Iris pigment epithelial cell (primary cell): ENCODE measurements around the gene MCC.

Experiments used
- DNase-seq: peaks from one replicate; pipeline ENCODE4 v3.0.0-alpha.2; 2011; ENCODE audit warnings: low read depth

Gene MCC

DNA sequence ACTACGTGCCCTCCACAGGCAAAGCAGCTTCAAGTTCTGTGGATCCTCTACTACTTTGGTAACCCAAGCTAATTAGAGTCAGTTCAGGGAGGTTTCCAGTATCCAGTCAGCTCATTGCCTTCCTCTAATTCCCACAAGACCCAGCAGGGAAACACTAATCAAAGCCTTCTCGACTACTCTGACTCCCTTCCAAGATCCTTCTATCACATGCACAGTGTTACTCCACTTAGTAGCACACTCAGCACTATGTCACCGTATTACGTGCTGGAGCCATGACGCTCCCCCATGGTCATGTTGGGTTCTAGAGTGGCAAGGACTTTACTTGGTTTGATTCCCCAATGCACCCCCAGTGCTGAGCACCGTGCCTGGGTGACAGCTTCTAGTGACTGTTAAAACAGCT, 458.6 kb downstream of the MCC start:
- DNase-seq, result peak; percentile 24

DNA sequence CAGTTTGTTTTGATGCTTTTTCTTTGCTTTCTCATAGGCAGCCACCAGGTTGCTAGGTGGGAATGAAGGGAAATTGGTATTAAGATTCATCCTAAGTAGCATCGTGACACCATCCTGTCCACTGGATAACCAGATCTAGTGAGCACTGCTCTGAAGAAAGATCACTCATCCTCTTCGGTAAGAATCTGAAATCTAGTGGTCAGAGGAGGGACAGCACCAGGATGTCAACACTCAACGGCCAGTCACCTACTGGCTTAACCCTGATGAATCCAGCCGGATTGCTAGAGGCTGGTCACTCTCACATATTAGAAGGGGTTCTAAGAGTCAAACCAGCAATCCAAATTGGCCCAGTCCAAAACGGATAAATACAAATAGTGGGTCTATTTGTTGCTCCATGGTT, 460.8 kb downstream of the MCC start:
- no peak for DNase-seq

DNA sequence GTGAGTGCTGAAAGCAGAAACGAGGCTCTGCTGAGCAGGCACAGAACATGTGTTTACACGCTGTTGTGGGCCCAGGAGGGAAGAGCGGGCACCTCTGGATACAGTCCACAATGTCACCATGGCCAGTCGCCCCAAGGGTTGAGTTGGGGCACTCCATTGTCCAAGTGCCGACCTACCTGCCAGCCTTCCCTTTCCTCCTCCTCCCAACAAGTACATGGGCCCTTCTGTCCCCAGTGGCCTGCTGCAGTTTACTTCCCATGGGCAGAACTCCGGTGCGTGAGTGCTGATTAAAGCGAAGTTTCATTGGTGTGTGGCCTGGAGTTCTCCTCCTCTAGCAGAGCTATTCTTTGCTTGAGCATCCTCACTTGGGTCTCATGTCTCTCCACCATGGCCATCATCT, 461.2 kb downstream of the MCC start:
- no peak for DNase-seq

DNA sequence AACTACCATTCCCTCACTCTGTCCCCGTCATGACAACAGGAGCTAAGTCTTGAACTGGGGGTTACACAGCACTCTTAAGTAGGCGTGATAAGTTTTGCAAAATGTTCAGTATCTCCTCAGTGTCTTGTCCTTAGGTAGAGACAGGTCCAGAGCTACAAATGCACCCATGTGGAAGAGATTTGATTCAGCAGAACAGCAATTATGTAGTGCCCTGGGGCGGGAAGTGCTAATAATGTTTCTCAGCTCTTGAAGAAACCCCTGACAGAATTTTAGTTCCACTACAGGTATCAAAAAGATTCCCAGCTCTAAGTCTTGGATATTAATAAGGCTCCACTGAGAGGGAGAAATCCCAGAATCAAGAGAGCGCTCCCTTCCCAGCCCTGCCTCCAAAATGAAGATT, 462.0 kb downstream of the MCC start:
- DNase-seq, result no peak

DNA sequence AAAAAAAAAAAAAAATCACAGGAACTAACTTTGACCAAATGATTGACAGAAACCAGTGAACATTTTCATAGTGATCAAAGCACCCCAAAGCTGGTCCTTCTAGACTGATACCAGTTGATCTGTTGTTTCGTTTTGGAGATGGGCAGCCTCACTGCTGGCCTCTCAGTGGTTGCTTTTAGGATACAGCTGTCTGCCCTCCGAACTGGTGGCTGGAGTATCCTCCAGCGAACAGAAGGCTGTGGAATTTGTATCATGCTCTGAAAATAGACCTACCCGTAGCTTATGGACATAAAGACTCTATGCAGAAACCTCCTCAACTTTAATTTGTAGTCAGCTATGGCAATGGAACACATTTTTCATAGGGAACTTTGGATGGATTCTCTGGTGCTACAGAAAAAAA, 462.7 kb downstream of the MCC start:
- DNase-seq, result no peak

DNA sequence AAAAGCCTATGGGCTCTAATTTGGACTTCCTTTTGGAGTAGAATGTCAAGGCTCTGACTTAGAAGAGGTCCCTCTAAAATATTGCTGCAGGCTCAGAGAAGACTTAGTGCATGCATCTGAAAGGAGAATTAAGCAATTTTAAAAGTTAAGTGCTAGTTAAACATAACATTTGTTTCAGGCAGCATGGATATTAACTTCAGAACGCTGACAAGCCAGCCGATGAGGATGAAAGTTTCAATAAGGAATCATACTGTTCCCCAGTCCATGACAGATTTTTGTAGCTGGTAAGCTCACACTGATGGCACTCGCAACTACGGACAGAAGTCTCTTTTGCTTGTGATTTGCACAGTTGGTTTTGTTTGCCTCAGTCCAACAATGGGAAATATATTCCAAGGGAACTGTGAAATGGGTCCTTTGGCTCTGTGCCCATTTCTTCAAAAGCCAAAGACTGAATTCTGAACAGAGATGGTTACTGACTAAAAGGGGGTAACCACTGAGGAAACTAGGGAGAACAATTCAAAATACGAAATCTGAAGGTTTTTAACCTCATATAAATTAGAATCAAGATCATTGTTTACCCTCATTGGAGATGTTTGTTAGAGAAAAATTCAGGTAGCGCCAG, 464.1 kb downstream of the MCC start:
- DNase-seq, result no peak

DNA sequence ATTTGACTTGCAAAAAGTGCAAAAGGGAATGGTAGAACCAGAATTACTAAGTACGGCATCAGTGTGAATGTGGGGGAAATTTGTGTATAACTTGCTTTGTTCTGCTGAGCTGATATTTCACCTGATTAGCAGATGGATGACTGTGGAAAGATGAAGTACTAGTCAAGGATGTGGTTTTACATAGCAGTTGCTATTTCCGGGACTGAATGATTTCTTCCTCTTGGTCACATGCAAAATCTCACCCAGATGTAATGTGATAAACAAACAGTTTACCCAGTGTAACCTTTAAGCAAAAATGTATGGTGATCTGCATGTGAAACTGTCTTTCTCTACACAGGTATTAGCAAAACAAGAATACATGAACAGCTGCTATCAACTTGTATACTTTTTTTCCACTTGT, 465.6 kb downstream of the MCC start:
- DNase-seq, result peak; percentile 71

DNA sequence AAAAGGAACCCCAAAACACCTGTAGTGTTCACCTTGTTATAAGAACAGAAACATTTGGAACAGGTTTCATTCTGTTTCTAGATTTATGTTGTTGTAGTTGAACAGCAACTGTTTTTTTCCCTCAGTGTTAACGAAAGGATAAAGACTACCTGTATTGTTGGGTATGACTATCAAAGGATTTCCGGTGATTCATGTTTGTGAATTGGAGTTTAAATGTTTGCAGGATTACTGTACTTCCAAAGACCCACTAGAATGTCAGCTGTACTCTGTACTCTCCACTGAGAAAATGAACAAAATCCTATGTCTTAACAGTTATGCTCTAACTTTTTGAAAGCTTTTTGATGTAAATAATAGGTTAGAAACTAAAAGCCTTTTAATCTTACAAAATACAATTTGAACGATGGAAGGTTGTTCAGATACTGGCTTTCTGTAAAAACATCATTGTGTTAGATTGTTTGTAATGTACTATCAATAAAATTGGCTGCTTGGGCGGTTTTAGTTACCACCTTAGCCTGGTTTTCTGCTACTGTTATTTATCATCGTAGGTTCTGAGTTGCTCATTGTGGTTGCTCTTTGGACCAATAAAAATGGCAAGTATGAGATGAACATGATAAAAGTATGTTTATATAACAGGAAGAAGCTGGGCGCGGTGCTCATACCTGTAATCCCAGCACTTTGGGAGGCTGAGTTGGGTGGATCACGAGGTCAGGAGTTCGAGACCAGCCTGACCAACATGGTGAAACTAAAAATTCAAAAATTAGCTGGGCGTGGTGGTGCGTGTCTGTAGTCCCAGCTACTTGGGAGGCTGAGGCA, 467.6 kb downstream of the MCC start:
- DNase-seq, result peak; percentile 91

DNA sequence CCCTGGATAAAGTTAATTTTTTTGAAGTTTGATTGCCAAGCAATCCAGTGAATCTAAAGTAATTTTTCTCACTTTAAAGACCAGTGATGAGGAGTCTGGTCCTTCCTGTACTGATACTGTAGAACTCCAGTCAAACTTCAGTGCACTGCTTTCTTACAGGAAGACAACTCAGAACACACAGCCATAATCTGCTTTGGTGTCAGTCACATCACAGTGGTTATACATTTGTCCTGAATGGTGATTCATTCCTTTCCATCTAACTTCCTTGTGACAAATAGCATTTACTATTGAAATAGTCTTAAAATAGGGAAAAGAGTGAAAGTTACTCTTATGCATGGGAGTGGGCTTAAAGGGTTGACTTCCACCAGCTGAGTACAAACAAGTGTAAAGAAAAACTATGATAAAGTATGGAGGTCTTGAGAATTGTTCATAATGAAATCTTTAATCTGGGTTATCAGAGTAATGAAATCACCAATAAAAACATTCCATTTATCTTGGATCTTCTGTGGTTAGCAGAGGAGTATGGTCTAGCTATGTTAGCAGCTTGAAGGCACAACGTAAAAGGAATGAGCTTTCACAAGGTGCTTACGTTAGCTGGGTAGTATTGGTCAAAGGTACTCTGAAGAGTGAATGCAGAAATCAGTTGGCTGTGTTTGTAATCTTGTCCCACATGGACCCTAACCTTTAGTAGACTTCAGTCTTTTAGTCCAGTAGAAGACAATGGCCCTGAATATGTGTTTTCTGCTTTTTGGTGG, 470.2 kb downstream of the MCC start:
- DNase-seq, result peak; percentile 69

DNA sequence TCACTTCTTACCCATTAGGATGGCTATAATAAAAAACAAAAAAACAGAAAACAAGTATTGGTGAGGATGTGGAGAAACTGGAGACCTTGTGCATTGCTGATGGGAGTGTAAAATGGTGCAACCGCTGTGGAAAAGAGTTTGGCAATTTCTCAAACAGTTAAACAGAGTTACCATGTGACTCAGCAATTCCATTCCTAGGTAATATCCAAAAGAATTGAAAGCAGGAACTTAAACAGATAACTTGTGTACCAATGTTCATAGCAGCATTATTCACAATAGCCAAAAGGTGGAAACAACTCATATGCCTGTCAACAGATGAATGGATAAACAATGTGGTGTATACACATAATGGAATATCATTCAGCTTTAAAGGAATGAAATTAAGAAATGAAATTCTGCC, 482.8 kb downstream of the MCC start:
- peak; percentile 81 for DNase-seq

DNA sequence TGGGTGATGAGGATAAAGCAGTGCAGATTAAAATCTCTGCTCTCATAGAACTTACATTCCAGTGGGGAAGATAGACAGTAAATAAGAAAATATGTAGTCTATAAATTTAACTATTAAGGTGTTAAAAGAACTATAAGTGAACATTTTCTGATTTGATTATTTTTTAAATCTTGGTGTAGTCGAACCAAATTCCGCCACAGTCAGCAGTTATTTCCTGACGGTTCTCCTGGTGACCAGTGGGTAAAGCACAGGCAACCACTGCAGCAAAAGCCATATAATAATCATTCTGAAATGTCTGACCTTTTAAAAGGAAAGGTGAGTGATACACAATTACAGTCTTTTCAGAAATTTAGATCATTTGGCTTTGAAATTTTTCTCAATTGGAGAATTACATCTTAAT, 484.5 kb downstream of the MCC start:
- no peak for DNase-seq

DNA sequence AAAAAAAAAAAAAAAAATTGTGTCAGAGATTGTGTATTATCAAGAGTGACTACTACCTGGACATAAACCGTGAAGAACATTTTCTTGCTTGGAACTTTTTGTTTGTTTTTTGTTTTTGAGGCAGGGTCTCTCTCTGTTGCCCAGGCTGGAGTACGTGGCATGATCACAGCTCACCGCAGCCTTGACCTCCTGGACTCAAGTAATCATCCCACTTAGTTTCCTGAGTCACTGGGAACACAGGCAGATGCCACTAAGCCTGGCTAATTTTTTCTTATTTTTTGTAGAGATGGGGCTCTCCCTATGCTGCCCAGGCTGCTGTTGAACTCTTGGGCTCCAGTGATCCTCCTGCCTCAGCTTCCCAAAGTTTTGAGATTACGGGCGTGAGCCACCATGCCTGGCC, 485.8 kb downstream of the MCC start:
- DNase-seq, result no peak

DNA sequence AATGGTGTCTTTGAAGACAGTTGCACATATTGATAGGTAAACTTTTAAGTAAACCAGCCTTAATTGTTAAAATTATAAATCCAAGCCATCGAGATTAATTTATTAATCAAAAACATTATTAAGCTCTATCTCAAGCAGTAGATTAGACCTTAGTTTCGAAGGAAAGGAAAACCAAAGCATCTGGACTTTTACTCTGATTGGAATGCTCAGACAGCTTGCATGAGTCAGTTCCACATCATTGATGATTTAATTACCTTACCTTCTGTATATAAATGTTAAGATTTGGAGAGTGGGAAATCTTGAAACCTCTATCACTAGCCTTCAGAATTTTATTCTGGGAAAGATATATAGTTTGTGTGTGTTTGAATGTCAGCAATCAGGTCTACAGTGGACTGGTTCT, 487.8 kb downstream of the MCC start:
- DNase-seq, result peak; percentile 34

DNA sequence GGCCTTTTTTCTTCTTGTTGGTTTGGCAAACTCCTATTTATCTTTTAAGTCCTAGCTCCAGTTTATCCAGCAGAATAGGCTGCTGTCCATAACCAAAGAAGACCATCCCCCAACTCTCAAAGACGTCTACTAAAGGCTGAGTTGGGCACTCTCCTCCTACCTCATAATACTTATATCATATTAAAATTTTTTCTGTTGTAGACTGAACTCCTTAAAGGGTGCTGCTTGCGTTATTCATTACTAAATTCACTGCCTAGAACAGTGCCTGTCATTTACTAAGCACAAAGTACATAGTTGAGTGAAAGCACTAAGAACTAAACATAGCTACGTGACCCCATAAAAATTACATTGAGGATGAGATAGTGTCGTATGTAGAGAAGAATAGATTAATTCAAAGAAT, 490.0 kb downstream of the MCC start:
- DNase-seq, result no peak

DNA sequence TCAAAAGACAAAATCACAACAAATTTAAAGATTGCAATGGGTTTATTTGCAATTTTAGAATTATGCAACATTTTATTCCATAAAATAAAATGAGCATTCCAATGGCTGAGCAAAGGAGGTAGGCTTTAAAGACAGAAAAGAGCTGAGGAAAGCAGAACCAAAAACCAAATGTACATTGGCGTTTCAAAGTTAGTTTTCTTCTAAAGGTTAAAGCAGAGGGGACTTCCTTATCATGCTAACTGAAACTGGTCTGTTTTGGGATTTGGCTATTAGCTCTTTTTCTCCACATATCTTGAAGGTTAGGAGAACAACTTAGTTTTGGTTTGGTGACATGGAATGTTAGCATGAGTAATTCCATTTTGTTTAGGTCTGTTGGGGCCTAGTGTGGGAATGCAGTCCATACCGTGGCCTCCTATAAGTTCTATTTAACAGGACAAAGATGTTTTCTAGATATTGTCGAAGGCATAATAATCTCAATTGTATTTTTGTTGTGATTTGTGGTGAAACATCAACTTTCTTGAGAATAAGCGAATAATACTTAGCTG, 491.4 kb downstream of the MCC start:
- peak; percentile 25 for DNase-seq

DNA sequence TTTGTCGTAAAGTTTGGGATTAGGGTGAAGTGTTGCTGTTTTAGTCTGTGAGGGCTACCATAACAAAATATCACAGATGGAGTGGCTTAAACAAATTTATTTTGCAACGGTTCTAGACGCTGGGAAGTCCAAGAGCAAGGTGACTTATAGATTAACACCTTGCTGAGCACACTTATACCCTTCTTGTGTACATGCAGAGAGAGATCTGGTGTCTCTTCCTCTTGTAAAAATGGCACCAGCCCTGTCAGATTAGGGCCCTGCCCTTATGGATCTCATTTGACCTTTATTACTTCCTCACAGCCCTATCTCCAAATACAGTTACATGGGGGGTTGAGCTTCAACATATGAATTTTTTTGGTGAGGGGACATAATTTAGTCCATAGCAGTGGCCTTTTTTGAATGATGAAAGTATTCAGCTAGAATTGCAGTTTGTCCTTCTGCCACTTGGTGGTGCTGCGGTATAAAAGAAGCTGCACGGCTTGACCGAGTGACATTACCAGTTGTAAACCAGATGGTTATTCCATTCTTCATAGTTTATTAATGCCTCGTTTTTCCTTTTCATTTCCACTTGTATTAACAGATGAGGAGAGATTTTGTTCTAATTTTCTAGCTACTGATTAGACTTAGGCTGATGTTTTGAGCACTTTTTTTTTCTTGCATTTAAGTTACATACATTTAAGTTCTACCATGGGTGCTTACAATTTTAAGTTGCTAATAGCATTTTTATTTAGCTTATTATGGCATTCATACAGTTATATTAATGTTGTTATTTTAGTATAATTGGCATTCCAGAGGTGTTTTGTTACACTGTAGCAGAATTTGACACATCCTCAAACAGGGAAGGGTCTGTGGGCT, 492.3 kb downstream of the MCC start:
- peak; percentile 63 for DNase-seq

DNA sequence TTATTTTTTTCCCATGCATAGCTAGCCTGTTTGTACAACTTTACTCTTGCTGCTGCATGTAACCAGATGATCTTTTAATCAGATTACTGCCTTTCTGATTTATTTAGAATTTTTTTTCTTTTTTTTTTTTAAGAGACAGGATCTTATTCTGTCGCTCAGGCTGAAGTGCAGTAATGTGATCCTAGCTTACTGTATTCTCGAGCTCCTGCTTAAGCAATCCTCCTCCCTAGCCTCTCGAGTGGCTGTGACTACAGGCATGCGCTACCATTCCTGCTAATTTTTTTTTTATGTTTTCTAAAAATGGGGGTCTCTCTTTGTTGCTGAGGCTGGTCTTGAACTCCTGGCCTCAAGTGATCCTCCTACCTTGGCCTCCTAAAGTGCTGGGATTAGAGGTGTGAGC, 502.0 kb downstream of the MCC start:
- DNase-seq, result peak; percentile 30

DNA sequence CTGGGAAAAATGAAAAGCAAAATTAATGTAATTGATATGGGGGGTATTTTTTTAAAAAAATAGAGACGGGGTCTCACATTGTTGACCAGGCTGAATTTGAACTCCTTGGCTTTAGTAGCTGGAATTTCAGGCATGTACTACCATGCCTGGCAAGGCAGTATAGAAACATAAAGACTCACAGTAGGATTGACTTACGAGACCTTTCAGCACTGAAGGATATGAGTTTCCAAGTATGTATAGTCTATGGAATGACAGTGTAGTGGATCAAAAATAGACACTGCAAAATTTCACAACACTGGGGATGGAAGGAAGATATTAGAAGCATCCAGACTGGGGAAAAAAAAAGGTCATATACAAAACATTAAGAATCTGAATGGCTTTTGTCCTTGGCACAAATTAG, 504.9 kb downstream of the MCC start:
- peak; percentile 54 for DNase-seq

DNA sequence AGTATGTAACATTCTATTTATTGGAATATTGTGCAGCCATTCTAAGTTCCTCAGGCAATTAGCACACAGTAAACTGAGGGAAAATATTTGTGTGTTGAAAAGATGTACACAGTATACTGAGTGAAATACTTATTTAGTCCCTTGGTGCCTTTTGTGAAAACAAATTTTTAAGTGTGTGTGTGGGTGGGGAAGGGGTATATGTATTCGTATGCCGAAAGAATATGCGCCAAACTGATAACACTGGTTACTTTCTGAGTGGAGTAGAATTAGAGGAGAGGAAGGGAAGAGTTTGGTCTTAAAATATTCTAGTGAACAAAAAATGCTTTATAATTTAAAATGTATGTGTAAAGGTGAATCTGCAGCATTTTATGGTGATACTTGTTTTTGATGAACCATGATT, 508.5 kb downstream of the MCC start:
- no peak for DNase-seq

DNA sequence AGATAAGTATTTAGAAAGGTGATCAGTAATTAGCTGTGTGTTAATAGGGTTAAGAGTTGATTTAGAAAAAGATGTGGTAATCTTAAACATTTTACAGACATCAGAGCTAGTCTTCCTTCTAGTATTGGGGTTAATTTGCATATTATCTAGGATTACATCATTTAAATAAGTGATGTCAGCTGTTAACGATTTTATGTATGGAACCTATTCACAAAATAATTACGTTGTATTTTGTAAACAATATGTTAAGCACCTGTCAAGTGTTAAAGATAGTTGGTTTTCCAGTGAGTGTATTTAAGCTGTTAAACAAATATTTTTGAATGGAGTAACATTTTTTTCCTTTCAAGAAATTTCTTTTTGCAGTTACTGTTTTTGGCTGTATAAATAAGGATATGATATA, 509.4 kb downstream of the MCC start:
- no peak for DNase-seq

DNA sequence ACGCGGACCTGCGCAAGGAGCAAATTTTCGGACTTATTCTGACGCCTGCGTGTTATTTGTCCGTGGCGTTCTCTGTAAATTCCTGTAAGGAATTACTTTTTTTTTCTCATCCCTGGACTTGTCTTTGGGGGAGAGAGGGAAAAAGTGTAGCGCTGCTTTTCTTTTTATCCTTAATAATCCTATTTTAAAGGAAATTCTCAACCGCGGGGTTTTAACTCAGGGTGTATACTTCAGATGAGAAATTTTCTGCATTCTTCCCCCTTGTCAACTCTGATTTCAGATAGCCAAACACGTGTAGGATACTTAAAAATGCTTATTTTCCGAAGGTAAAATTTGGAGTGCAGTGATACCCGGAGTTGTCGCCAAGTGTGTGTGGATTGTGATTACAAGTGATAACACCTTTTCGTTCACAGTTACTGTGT, 510.8 kb downstream of the MCC start:
- peak; percentile 22 for DNase-seq
